Thoracic aorta (tissue), 2 donors: ENCODE data around the gene FOXL3. TPM values are rescaled to one million over a fixed set of nuclear protein-coding genes. Genes with fewer than 3 reads are reported as not detected.

Experiments used
- ATAC-seq: fragments of 150-250 bp; one replicate; pipeline ENCODE4 v1.8.0; 2017; ENCODE audit warnings: low read depth; ENCODE audit not compliant: insufficient number of reproducible peaks, low FRiP score
- DNase-seq: peaks from one replicate; pipeline ENCODE4 v3.0.0-alpha.2; 2020; ENCODE audit warnings: low spot score
- H3K27ac ChIP-seq, 2 donors: fragments of 200-600 bp; sonication (generic); 1 replicate in 1 of 2; 2 replicates in 1 of 2; pipeline ENCODE4 v1.5.1; 2016; ENCODE audit warnings: mild to moderate bottlenecking in 2 of 2, moderate library complexity in 2 of 2
- H3K27me3 ChIP-seq: fragments of 200-600 bp; sonication (generic); replicated peaks from 2 replicates; pipeline ENCODE4 v1.6.0; 2016; ENCODE audit warnings: mild to moderate bottlenecking; ENCODE audit not compliant: insufficient read depth
- H3K36me3 ChIP-seq: fragments of 200-600 bp; sonication (generic); one replicate; pipeline ENCODE4 v1.5.1; 2016
- H3K4me1 ChIP-seq, 2 donors: fragments of 200-600 bp; sonication (generic); 1 replicate in 1 of 2; 2 replicates in 1 of 2; pipeline versions ENCODE4 v1.5.1 to v1.6.0; 2016; ENCODE audit warnings: low read depth in 2 of 2, mild to moderate bottlenecking in 1 of 2; ENCODE audit not compliant: control insufficient read depth in 1 of 2
- H3K4me3 ChIP-seq: fragments of 200-600 bp; sonication (generic); 2 replicates; pipeline ENCODE4 v1.5.1; 2016; ENCODE audit warnings: mild to moderate bottlenecking
- H3K9me3 ChIP-seq: fragments of 200-600 bp; sonication (generic); 2 replicates; pipeline ENCODE4 v1.5.1; 2016
- total RNA-seq, 2 donors: library from RNA; depleted of rRNA; stranded (reverse); fragments of >200 nt; gene quantifications; one replicate each; pipeline versions ENCODE4 v1.1.0 to v1.2.3, GENCODE V29; 2016
- TF ChIP-seq, protein P1 (sequence below): fragments of 200-600 bp; sonication (generic); IDR thresholded peaks from one replicate; pipeline ENCODE4 v1.5.1; 2019; ENCODE audit warnings: antibody characterized with exemption

FOXL3 gene
- total RNA-seq, 2 donors from 2014 or later: not detected

DNA sequence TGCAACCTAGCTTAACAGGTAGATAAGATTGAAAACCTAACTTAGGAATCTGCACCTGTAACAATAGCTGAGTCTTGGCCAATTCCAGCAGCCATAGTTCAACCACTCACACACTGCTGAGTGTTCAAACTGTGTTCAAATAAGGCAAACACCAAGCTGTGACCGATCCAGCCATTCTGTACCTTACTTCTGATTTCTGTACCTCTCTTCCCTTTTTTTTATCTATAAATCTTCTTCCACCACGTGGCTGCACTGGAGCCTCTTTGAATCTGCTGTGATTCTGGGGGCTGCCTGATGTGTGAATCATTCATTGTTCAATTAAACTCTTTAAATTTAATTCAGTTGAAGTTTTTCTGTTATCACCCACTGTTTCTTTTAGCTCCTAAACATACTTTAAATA lies 15.7 kb upstream of the FOXL3 start:
- Histone ChIP-seq H3K27me3 (no peaks in the 10 kb centered on the region), H3K4me1 (no peaks in the 10 kb centered on the region)
- ATAC-seq: no peak

GRCh38 chr7:276230-276835 lies 13.6 kb upstream of the FOXL3 start:
- no peaks in the 10 kb centered on the region for H3K27me3 ChIP-seq
- no peak overlapping the region for H3K27ac ChIP-seq
- TF ChIP-seq, protein P1, sequence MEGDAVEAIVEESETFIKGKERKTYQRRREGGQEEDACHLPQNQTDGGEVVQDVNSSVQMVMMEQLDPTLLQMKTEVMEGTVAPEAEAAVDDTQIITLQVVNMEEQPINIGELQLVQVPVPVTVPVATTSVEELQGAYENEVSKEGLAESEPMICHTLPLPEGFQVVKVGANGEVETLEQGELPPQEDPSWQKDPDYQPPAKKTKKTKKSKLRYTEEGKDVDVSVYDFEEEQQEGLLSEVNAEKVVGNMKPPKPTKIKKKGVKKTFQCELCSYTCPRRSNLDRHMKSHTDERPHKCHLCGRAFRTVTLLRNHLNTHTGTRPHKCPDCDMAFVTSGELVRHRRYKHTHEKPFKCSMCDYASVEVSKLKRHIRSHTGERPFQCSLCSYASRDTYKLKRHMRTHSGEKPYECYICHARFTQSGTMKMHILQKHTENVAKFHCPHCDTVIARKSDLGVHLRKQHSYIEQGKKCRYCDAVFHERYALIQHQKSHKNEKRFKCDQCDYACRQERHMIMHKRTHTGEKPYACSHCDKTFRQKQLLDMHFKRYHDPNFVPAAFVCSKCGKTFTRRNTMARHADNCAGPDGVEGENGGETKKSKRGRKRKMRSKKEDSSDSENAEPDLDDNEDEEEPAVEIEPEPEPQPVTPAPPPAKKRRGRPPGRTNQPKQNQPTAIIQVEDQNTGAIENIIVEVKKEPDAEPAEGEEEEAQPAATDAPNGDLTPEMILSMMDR: no peak
- H3K9me3 ChIP-seq: peaks cover 18% of the 10 kb centered on the region
- DNase-seq (no peak), ATAC-seq (no peak)
- H3K36me3 ChIP-seq: no peaks in the 10 kb centered on the region
- H3K4me1 ChIP-seq: no peaks in the 10 kb centered on the region
- H3K4me3 ChIP-seq: no peak overlapping the region

More for the DNA sequence above, 15.7 kb upstream of the FOXL3 start:
- DNase-seq: no peak
- Histone ChIP-seq H3K9me3 (peaks cover 18% of the 10 kb centered on the region), H3K36me3 (no peaks in the 10 kb centered on the region), H3K27ac (no peak overlapping the region), H3K4me3 (no peak overlapping the region)
- TF ChIP-seq, protein P1: no peak

GRCh38 chr7:277228-277627 lies 12.7 kb upstream of the FOXL3 start:
- TF ChIP-seq, protein P1: no peak
- DNase-seq: no peak
- Histone ChIP-seq H3K27ac (no peak overlapping the region), H3K4me1 (no peaks in the 10 kb centered on the region), H3K27me3 (no peaks in the 10 kb centered on the region), H3K9me3 (peaks cover 18% of the 10 kb centered on the region), H3K36me3 (no peaks in the 10 kb centered on the region), H3K4me3 (no peak overlapping the region)
- ATAC-seq: no peak

- DNase-seq (no peak), ATAC-seq (no peak)
- H3K9me3 ChIP-seq: peaks cover 13% of the 10 kb centered on the region
Observed at GRCh38 chr7:278081-278480, 11.9 kb upstream of the FOXL3 start.

DNA sequence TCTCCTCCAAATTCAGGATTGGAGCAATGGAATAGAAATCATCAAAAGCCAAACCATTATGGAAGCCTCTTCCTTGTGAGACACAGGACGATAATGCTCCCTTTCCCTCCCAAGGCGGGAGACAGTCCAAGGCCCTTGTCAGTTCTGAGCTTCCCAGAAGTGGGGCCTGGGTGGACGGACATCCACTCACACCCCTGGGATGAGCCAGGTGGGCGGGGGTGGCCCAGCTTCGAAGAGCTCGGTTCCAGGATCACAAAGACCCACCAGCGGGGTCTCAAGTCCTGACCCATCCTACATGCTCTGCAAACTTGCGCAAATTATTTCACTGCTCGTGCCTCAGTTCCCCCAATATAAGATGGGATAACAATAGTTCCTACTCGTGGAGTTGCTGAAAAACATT lies 10.1 kb upstream of the FOXL3 start:
- no peaks in the 10 kb centered on the region for H3K27me3 ChIP-seq
- H3K36me3 ChIP-seq: no peaks in the 10 kb centered on the region
- TF ChIP-seq, protein P1: no peak
- H3K4me3 ChIP-seq: no peak overlapping the region
- H3K4me1 ChIP-seq: no peaks in the 10 kb centered on the region
- ATAC-seq (no peak), DNase-seq (no peak)
- no peaks in the 10 kb centered on the region for H3K9me3 ChIP-seq
- H3K27ac ChIP-seq: no peak overlapping the region

More at GRCh38 chr7:278081-278480, 11.9 kb upstream of the FOXL3 start:
- Histone ChIP-seq H3K36me3 (no peaks in the 10 kb centered on the region), H3K4me1 (no peaks in the 10 kb centered on the region), H3K27ac (no peak overlapping the region), H3K4me3 (no peak overlapping the region), H3K27me3 (no peaks in the 10 kb centered on the region)
- TF ChIP-seq, protein P1: no peak
